ENCODE results near the gene SPNS3. TPM values are rescaled to one million over a fixed set of nuclear protein-coding genes. Genes with fewer than 3 reads are reported as not detected.

Gene SPNS3
- polyA plus RNA-seq, 1 of the 3 experiments (the other 2 are of a cell fraction): 0.05 TPM

GRCh38 chr17:4475001-4475400, 41.3 kb downstream of the SPNS3 start:
- no peaks in the 10 kb centered on the region for H3K9me3 ChIP-seq
- H2AFZ ChIP-seq (ENCODE audit: low read depth): no peak overlapping the region
- H3K9ac ChIP-seq: no peak overlapping the region
- TF ChIP-seq RXRA (IDR thresholded peaks at IDR 0.05; ENCODE audit: borderline replicate concordance, low read depth) (no peak), MXI1 (IDR thresholded peaks at IDR 0.05; ENCODE audit: low read depth, low read length) (no peak), SIN3A (IDR thresholded peaks at IDR 0.05; ENCODE audit: borderline replicate concordance, low read depth, low read length) (no peak), GATA2 (CRISPR knock-in tag; IDR thresholded peaks at IDR 0.05) (peak; percentile 72), NRF1 (IDR thresholded peaks at IDR 0.05; ENCODE audit: low read depth, low read length) (no peak), MAX (IDR thresholded peaks at IDR 0.05; ENCODE audit: low read depth) (no peak), REST (IDR thresholded peaks at IDR 0.05; ENCODE audit: low read depth, low read length) (no peak)
- no peaks in the 10 kb centered on the region for H3K27me3 ChIP-seq (ENCODE audit: insufficient read depth)
- no peak overlapping the region for H3K4me3 ChIP-seq (ENCODE audit: low read depth in 2 of 2, low read length in 1 of 2)
- H3F3A ChIP-seq (replicated peaks; ENCODE audit: insufficient read depth): no peaks in the 10 kb centered on the region
- POLR2A ChIA-PET: interaction anchor here (1.3 kb wide), 1 partner anchor 80 kb away, joined by 4 read pairs; the partner anchor contains the start of gene MYBBP1A
- no peaks in the 10 kb centered on the region for H3K36me3 ChIP-seq (replicated peaks in 1 of 2; ENCODE audit: control insufficient read depth in 1 of 2, insufficient read depth in 2 of 2, low read length in 1 of 2)
- H3K4me2 ChIP-seq: no peak overlapping the region
- H3K27ac ChIP-seq (ENCODE audit: low read depth in 2 of 2, low read length in 1 of 2): peak overlapping the region in 1 of 2 experiments; percentile 17; a peak in 1 of 4 replicates
- peaks cover 0 to 24% of the 10 kb centered on the region in 2 experiments; a peak in 1 of 4 replicates for H3K4me1 ChIP-seq (ENCODE audit: control insufficient read depth in 1 of 2, insufficient read depth in 2 of 2, low read depth in 1 of 2, low read length in 1 of 2)
- H3K9me2 ChIP-seq: no peaks in the 10 kb centered on the region
- H4K20me1 ChIP-seq (ENCODE audit: insufficient read depth): no peaks in the 10 kb centered on the region
- peak; percentile 74 for DNase-seq
- 48% methylated on average over 7 of the region's 9 CpGs for WGBS (ENCODE audit: low lambda C conversion rate)
- CTCF ChIA-PET: interaction anchor here (1.2 kb wide), 1 partner anchor 52 kb away, joined by 3 read pairs; no protein-coding TSS in a partner anchor
- H3K79me2 ChIP-seq (ENCODE audit: insufficient read depth): no peaks in the 10 kb centered on the region

GRCh38 chr17:4475463-4475862, 41.7 kb downstream of the SPNS3 start:
- no peaks in the 10 kb centered on the region for H3K79me2 ChIP-seq (ENCODE audit: insufficient read depth)
- ChIA-PET POLR2A (interaction anchor here (1.3 kb wide), 1 partner anchor 80 kb away, joined by 4 read pairs; the partner anchor contains the start of gene MYBBP1A), CTCF (interaction anchor here (1.1 to 1.3 kb wide), 3 partner anchors 53 to 150 kb away, joined by 3 to 4 read pairs (median 3); no protein-coding TSS in a partner anchor)
- no peaks in the 10 kb centered on the region for H4K20me1 ChIP-seq (ENCODE audit: insufficient read depth)
- peak overlapping the region in 1 of 2 experiments; percentile 17; a peak in 2 of 4 replicates for H3K27ac ChIP-seq (ENCODE audit: low read depth in 2 of 2, low read length in 1 of 2)
- no peaks in the 10 kb centered on the region for H3K36me3 ChIP-seq (replicated peaks in 1 of 2; ENCODE audit: control insufficient read depth in 1 of 2, insufficient read depth in 2 of 2, low read length in 1 of 2)
- no peaks in the 10 kb centered on the region for H3K9me2 ChIP-seq
- no peak overlapping the region for H3K4me2 ChIP-seq
- no peak overlapping the region for H3K4me3 ChIP-seq (ENCODE audit: low read depth in 2 of 2, low read length in 1 of 2)
- no peaks in the 10 kb centered on the region for H3K9me3 ChIP-seq
- no peaks in the 10 kb centered on the region for H3K27me3 ChIP-seq (ENCODE audit: insufficient read depth)
- DNase-seq: peak; percentile 57
- H3F3A ChIP-seq (replicated peaks; ENCODE audit: insufficient read depth): no peaks in the 10 kb centered on the region
- H3K9ac ChIP-seq: no peak overlapping the region
- WGBS (ENCODE audit: low lambda C conversion rate): 46% methylated on average over 5 of the region's 7 CpGs
- peaks cover 0 to 24% of the 10 kb centered on the region in 2 experiments; a peak in 1 of 4 replicates for H3K4me1 ChIP-seq (ENCODE audit: control insufficient read depth in 1 of 2, insufficient read depth in 2 of 2, low read depth in 1 of 2, low read length in 1 of 2)
- H2AFZ ChIP-seq (ENCODE audit: low read depth): no peak overlapping the region
- TF ChIP-seq RXRA (IDR thresholded peaks at IDR 0.05; ENCODE audit: borderline replicate concordance, low read depth): no peak
- TF ChIP-seq NFIC (IDR thresholded peaks at IDR 0.05; ENCODE audit: borderline replicate concordance): no peak
- TF ChIP-seq TAF1 (IDR thresholded peaks at IDR 0.05; ENCODE audit: borderline replicate concordance, low read depth, low read length): no peak
- no peak for TF ChIP-seq MEF2A (IDR thresholded peaks at IDR 0.05; ENCODE audit: borderline replicate concordance, low read depth)
- TF ChIP-seq GATA2 (CRISPR knock-in tag; IDR thresholded peaks at IDR 0.05): no peak
- no peak for TF ChIP-seq PBX3 (IDR thresholded peaks at IDR 0.05)
- no peak for TF ChIP-seq NRF1 (IDR thresholded peaks at IDR 0.05; ENCODE audit: low read depth, low read length)
- TF ChIP-seq SMC3 (IDR thresholded peaks at IDR 0.05; ENCODE audit: low read depth, low read length): no peak
- no peak for TF ChIP-seq FOXJ3 (CRISPR knock-in tag; IDR thresholded peaks at IDR 0.05)
- TF ChIP-seq REST (IDR thresholded peaks at IDR 0.05; ENCODE audit: low read depth, low read length): no peak
- no peak for TF ChIP-seq RCOR1 (IDR thresholded peaks at IDR 0.05; ENCODE audit: low read length)
- no peak for TF ChIP-seq GABPA (IDR thresholded peaks at IDR 0.05; ENCODE audit: low read depth)
- TF ChIP-seq SIN3A (IDR thresholded peaks at IDR 0.05; ENCODE audit: borderline replicate concordance, low read depth, low read length): no peak
- no peak for TF ChIP-seq JUND (IDR thresholded peaks at IDR 0.05)
- TF ChIP-seq EZH2phosphoT487 (IDR thresholded peaks at IDR 0.05; ENCODE audit: borderline replicate concordance, low read depth): no peak
